ENCODE data around the gene STK32B.
"Not testable (repeated sequence)": the region's sequence is repeated elsewhere in the genome, so short reads cannot be mapped to it uniquely, and the experiment has no call there.

- TF ChIP-seq, protein P1, sequence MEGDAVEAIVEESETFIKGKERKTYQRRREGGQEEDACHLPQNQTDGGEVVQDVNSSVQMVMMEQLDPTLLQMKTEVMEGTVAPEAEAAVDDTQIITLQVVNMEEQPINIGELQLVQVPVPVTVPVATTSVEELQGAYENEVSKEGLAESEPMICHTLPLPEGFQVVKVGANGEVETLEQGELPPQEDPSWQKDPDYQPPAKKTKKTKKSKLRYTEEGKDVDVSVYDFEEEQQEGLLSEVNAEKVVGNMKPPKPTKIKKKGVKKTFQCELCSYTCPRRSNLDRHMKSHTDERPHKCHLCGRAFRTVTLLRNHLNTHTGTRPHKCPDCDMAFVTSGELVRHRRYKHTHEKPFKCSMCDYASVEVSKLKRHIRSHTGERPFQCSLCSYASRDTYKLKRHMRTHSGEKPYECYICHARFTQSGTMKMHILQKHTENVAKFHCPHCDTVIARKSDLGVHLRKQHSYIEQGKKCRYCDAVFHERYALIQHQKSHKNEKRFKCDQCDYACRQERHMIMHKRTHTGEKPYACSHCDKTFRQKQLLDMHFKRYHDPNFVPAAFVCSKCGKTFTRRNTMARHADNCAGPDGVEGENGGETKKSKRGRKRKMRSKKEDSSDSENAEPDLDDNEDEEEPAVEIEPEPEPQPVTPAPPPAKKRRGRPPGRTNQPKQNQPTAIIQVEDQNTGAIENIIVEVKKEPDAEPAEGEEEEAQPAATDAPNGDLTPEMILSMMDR (IDR thresholded peaks at IDR 0.05): not testable (repeated sequence)
- not testable (repeated sequence) for TF ChIP-seq POLR2A (IDR thresholded peaks at IDR 0.05)
Measured at GRCh38 chr4:5443976-5444802, 392.9 kb downstream of the STK32B start.

All from heart left ventricle (tissue), 13 donors.